ENCODE data around the gene CRYBB3.
"Not testable (repeated sequence)": the region's sequence is repeated elsewhere in the genome, so short reads cannot be mapped to it uniquely, and the experiment has no call there.

CRYBB3 gene

DNA sequence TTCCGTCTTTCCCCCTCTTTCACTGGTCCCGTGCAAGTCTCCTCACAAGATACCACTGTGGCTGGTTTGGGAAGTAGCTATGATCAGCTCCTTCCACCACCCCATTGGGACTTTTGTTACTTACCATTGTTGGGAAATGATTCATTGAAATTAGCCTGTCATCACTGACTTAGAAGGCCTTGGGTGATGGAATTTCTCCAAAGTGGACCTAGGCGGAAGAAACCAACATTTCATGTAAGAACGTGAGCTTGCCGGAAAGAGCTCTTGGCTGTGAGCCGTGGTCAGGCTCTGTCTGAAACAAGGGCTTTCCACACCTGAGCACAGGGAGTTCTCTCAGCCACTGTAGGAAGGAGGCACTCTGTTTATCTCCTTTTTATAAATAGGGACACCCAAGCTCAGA is 23.5 kb upstream of the CRYBB3 start:
- no peak for DNase-seq

DNA sequence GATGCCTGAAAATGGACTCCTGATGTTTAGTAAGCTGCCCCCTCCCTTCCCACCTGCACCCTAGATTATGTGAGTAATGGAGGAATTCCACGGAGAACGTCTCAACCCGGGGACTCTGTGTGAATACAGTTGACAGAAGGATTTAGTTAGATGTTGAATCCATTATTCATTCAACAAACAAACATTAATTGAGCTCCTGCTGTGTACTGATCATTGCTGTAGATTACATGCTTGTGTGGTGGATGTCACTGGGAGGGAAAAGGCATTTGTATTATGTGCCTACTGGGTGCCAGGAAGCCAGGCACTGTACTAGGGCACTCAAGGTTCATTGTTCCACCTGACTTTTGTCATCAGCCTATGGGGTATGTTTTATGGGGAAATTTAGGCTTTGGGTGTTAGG is 22.9 kb upstream of the CRYBB3 start:
- DNase-seq: no peak

DNA sequence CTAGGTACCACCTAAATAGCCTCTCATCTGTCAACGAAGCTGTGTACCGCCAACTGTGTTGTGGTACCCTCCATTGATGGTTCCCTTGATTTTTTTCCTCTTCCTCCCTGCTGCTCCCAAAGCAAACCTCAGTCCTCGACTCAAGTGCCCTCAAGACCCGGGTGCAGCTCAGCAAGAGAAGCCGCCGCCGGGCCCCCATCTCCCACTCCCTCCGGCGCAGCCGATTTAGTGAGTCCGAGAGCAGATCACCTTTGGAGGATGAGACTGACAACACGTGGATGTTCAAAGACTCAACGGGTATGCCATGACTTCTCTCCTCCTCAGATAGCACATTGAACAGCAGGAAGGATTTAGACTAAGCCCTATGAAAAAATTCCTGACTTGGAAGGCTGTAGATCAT is 22.4 kb upstream of the CRYBB3 start:
- DNase-seq: no peak

DNA sequence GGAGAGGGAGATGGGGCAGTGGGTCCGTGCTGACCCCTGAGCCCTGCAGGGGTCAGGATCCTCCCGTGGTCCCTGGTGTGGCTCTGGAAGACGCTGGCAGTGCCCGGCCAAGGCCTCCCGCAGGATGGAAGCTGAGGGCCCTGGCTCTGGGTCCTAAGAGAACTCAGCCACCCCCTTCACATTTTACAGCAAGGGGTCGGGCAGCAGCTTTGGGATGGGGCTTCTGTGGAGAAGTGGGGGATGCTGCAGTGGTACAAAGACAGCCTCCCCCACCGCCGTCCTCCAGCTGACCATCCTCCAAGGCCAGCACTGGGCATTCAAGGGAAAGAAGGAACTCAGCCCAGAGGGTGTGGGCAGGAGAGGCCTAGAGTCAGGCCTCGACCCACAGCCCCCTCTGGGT is 21.8 kb upstream of the CRYBB3 start:
- no peak for DNase-seq

DNA sequence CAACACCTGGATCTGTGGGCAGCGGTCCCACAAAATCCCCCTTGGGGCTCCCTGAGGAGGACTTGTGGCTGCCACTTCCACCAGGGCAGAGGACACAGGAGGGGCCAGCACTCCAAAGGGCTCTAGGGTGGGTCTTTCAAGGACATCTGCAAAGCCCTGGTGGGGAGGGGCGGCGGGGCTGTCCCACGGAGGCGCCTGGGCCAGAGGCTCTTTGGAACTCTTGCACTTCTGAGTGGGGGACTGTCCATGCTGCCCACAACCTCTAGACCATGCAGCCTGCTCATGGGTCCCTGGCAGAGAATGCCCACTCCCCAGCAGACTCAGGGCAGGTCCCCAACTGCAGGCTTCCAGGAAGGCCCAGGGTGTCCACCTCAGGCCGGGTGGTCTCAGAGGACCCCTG is 21.3 kb upstream of the CRYBB3 start:
- DNase-seq: not testable (repeated sequence)

DNA sequence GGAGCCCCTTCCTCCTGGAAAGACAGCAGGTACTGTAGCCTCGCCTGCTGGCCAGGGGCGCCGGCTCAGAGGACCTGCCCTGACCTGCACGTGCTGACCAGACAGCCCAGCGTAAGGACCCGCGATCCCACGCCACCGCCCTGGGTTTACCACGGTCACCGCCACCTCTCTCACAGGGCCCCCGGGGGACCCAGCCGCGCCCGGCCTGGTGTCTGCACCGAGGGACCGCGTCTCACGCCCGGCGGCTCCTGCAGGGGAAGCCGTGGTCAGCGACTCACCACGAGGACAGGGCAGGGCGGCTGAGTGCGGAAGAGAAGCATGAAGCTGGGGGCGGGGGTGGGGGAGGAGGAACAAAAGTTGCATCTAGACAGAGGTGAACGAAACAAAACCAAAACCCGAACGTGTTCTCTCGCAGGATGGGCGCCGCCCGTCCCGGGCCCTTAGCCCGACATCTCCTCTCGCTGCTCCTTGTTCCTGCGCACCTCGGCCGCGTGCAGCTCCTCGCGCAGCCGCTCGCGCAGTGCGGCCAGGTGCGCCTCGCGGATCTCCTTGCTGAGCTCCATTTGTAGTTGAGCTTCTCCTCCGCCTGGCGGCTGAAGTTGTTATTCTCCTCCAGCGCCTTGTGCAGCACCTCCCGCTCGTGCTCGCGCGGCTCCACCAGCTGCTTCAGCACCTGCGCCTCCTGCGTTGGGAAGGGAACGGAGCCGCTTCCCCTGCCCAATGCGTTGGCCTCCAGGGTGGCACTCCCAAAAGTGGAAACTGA is 20.6 kb upstream of the CRYBB3 start:
- not testable (repeated sequence) for DNase-seq

DNA sequence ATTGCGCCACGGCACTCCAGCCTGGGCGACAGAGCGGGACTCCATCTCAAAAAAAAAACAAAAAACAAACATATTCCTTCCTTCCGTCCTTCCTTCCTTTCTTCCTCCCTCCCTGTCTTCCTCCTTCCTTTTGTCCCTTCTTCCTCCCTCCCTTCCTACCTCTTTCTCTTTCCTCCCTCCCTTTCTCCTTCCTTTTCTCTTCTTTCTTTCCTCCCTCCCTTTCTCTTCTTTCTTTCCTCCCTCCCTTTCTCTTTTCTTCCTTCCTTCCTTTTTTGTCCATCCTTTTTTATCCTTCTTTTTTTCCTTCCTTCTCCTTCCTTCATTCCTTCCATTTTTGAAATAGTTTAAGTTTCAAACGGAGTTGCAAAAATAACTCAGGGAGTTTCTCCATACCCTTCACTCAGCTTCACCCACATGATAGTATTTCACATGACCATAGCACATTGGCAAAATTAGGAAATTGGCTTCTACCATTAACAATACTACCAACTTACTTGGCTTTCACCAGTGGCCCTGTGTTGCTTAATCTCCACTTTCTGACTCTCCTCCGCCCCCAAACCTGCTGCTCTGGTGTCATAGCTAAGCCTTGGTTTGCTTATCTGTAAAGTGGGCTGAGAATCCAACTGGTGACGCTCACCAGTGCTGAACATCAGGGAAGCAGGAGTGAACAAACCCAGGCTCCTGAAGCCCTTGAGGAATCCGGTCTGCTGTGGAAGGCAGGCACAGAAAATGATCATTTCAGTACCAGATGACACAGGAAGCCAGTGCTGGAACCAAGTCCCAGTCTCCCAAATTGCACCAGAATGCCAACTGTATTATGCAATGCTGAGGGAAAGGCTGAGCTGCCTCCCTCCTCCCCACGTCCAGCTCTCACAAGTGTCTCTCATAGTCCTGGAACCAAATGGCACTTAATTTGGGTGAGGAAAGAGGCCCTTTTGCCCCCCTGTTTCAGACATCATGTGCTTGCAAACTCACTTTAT is 17.2 kb upstream of the CRYBB3 start:
- DNase-seq: no peak

DNA sequence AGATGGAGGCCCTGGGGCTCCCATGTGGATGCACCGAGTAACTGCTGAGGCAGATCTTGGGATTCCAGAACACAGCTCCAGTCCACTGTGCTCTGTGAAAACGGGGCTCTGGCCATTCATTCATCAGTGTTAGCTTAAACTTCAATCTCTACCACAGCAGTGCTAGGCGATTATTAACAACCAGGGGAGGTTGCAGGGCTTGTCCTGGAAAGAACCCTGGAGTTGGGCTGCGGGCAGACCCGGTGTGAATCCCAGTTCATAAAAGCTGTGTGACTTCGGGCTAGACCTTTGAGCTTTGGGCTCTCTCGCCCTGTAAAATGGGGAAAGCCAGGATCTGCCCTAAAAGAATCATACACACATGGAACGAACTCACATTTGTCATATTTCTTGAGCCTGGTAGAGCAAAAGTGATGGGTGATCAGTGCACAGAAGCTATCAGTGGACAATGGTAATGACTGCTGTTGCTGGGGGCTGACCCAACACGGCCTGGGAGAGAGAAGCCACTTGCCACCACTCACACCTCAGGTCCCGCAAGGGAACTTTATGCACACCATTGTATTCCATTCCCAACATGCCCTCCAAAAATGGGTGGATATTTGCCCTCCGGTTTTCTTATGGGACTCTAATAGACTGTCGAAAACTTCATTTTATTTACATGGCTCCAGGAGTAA is 15.6 kb upstream of the CRYBB3 start:
- no peak for DNase-seq

DNA sequence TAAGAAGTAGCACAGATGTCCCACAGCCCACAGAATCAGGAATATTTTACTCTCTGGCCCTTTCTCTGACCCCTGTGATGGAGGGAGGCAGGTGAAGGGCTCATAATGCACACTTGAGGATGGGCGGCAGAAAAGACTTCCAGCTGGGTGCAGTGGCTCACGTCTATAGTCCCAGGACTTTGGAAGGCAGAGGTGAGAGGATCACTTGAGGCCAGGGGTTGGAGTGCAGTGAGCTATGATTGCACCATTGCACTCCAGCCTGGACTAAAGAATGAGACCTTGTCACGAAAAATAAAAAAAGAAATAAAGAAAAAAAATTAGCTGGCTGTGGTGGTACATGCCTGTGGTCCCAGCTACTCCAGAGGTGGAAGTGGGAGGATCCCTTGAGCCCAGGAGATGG is 13.5 kb upstream of the CRYBB3 start:
- no peak for DNase-seq

DNA sequence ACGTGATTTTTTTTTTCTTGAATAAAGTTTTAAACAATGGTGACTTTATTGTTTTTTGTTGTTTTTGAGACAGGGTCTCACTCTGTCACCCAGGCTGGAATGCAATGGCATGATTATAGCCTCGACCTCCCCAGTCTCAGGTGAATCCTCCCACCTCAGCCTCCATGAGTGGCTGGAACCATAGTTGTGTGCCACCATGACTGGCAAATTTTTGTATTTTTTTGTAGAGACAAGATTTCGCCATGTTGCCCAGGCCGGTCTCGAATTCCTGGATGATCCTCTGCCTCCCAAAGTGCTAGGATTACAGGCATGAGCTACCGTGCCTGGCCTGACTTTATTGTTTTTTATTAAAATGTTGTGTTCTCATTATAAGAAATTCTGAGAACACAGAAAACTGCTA is 12.2 kb upstream of the CRYBB3 start:
- DNase-seq: no peak

DNA sequence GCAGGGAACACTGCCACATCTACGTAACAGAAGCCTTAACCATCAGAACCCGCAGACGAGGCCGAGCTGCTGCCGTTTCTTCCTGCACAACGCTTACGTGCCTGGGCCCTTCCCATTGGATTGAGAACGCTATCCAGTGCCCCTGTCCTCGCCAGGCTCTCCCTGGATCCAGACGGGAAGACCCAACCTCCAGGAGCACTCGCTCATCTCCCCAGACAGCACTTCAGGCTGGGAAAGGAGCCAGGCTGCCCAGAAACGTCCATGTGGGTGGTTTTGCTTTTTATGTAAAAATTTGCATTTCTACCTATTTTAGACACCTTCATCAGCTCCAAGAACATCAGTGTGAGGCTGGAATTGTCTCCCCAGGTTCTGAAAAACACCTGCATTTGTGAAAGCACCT is 7.3 kb upstream of the CRYBB3 start:
- no peak for DNase-seq

DNA sequence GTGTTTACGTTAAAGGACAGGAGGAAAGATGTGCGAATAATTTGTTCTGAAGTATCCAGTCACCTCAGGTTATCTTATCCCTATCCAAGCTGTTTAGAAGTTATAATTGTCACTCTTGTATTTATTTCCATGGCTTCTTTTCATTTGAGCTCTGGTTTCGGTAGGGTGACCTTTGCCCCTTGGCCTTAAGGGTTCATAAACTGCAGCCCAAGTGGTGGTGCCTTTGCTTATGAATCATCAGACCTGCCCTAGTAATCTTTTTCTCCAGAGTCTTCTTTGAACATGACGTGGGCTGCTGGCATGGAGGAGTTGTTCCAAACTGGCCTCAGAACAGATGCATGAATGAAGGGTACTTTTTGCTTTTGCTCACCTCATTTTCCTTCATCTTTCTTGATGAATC is 6.5 kb upstream of the CRYBB3 start:
- DNase-seq: no peak

DNA sequence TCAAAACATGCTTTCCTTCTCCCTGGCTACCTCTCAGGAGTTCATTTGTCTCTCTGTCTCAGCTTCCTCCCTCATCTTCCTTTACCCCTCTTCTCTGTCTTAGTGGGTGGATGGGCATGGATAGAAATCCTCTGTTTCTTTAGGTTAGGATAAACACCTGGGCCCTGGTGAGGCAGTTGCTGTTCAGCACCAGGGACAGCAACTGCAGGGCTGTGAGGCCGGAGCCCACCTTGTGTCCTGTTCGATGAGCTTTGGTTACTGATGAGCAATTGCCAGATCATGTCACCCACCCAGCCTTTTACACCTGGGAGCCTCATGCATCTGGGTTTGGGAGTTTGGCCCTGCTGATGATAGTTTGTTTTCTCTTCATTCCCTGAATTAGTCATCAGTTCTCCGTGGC is 6.1 kb upstream of the CRYBB3 start:
- no peak for DNase-seq

DNA sequence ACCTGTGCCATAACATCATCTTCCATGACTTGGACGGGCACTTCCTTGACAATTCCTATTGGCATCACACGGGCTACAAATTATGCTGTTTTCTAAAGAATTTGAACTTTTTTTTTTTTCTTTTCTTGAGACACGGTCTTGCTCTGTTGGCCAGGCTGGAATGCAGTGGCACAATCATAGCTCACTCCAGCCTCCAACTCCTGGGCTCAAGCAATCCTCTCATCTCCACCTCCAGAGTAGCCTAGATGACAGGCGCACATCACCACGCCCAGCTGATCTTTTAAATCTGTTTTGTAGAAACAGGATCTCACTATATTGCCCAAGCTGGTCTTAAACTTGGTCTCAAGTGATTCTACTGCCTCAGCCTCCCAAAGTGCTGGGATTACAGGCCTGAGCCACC is 3.3 kb upstream of the CRYBB3 start:
- no peak for DNase-seq

DNA sequence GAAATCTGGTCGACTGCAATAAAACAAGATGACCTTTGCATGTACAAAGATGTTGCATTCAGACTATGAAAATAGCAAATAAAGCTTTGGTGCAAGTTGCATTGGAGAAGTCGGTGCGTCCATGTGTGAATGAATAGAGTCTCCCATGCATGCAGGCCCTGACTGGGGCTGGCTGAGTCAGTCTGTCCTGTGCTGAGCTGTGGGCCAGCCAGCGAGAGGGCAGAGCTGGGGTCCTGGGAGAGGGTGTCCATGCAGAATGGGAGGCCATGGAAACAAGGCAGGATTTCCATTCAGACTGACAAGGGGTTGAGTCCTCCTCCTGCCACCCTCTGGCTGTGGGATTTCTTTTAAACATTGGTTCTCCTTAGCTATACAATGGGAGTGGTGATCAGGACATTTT is 2.3 kb upstream of the CRYBB3 start:
- DNase-seq: no peak

DNA sequence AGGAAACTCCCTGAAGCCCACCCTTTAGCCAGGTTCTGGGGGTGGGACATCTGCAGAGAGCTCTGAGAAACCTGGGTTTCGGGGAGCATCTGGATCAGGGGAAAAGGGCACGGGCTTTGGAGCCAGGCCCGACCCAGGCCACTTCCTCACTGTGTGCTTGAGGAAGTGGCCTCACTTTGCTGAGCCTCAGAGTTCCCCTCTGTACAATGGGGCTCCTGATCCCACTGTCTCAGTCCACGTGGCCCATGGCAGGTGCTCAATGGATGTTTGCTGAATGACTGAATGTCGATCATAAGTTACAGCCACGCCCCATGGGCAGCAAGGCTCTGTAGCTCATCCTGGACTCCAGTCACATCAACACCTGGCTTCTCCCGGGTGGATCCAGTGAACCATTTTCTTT is 1.3 kb downstream of the CRYBB3 start:
- no peak for DNase-seq

DNA sequence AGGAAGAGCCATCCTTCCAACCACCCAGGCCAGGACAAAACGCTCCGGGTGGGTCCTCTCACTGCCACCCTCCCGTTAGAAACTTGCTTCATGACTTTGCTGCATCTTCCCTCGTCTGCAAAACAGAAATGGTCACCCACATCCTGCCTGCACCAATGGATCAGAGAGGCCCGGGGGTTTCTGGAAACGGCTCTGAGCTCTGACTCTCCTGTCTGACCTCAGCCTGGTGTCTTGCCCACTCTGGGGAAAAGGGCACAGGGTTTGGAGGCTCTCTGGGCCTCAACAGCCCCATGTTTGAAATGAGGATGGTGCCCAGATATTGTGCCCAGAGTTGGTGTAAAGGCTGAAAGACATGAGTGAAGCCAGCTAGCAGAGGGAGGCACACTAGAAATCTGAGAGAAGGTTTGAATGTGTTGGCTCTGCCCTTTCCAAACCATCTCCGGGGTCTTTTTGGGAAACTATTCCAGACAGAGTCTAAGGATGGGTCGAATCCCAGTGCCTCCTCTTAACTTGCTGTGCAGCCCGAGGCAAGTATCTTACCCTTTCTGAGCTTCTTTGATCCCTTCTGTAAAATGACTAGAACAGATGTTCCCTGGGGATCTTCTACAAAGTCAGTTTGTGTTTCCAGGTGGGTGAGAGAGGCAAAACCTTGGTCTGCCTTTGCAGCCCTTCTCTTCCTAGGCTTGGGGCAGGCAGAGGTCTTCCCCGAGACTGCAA is 2.1 kb downstream of the CRYBB3 start:
- DNase-seq: no peak

DNA sequence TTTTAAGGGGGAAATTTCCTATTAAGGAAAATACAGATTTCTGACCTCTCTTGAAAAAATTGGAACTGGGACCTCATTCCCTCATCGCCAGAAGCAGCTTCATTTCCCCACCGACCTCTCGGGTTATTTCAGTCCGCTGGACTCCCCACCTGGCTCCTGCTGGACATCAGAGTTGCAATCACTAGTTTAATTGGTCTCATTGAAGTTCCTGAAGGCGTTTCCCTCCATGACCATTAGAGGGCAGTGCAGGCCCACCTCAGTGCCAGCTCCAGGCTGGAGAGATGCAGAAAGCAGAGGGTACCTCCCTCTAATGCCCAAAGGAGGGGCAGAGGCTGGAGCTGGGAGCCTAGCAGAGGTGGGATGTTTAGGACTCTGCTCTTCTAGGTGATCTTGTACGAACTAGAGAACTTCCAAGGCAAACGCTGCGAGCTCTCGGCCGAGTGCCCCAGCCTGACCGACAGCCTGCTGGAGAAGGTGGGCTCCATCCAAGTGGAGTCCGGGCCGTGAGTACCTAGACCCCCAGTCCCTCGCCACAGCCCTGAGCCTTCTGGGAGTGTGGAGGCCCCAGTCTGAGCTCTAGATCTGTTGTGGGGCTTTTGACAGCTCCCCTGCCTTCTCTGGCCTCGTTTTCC is 2.7 kb downstream of the CRYBB3 start:
- peak; percentile 61 for DNase-seq

DNA sequence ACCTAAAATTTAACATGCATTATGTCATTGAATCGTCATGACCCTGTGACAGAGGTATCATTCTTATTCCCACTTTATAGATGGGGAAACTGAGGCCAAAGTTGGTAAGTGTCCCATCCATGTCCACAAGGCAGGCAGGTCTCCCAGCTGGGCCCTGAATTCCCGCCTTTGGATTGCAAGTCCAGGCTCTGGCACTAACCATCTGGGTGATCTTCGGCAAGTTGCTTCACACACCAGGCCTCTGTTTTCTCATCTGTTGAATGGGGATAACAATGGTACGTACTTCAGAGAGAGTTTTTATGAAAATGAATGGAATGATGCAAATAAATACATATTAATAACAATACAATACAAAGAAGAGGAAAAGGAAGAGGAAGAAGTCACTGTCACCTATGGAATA is 3.4 kb downstream of the CRYBB3 start:
- no peak for DNase-seq

DNA sequence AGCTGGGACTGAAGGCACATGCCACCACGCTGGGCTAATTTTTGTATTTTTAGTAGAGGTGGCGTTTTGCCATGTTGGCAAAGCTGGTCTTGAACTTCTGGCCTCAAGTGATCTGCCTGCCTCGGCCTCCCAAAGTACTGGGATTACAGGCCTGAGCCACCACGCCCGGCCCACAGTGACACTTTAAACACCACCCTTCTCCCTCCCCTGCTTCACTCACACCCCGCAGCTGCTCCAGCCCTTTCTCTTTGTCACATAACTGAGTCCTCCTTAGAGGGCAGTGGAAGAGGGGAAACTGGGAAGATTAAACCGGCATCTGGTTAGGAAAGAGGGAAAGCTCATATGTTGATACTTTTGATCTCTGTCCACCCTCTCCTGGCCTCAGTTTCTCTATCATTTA is 4.9 kb downstream of the CRYBB3 start:
- not testable (repeated sequence) for DNase-seq

DNA sequence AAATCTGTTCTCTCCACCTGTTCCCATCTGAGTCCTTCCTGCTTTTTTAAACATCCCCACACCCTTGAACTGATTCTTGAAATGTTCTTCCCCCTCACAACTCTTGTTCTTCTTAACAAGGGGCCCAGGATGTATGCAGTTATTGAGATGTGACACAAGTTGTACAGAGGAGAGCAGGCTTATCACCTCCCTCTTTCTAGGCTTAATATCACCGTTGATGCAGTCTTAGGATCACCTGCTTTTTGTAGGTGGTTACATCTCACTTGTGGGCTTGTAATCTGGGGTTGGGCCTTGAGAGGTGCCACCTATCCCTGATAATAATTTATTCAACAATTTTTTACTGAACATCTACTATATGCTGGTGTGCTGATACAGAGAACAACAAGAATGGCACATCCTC is 6.2 kb downstream of the CRYBB3 start:
- DNase-seq: no peak

DNA sequence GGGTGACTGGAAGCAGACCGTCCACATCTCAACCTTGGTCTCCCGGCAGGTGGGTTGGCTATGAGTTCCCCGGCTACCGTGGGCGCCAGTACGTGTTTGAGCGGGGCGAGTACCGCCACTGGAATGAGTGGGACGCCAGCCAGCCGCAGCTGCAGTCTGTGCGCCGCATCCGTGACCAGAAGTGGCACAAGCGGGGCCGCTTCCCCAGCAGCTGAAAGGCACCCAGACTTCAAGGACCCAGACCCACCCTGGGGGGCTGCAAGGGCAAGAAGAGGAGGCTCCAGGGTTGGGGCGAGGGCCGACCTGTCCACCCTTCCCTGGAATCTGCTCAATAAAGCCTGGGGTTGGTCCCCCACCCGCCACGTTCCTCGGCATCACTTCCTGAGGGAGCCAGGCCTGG is 7.3 kb downstream of the CRYBB3 start:
- DNase-seq: no peak
